ENCODE measurements around the gene ACSF3. TPM values are rescaled to one million over a fixed set of nuclear protein-coding genes. Genes with fewer than 3 reads are reported as not detected.

The ACSF3 gene
- total RNA-seq, 4 donors from 2014 or later = 17.8 to 20.7 (median 19.4) TPM

DNA sequence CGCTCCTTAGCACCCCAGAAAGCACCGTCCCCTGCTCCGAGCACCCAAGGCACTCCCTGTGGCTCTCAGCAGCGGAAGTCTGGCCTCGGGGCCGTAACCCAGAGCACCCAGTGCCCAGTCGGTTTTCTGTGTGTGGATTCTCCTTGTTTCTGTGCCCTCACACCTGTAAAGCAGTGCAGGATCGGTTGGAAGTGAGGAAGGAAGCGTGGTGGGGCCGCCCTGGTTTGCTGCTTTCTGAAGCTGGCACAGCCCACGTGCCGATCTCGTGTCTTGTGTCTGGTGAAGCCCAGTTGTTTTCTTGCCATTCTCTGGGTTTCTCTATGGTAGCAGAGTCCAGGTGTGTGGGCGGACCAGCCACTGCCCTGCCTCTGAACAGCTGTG is 3.7 kb downstream of the ACSF3 start:
- no peaks in the 10 kb centered on the region for H3K27me3 ChIP-seq
- H3K9me3 ChIP-seq = no peaks in the 10 kb centered on the region
- H3K4me3 ChIP-seq = no peak overlapping the region
- TF ChIP-seq, protein P1, sequence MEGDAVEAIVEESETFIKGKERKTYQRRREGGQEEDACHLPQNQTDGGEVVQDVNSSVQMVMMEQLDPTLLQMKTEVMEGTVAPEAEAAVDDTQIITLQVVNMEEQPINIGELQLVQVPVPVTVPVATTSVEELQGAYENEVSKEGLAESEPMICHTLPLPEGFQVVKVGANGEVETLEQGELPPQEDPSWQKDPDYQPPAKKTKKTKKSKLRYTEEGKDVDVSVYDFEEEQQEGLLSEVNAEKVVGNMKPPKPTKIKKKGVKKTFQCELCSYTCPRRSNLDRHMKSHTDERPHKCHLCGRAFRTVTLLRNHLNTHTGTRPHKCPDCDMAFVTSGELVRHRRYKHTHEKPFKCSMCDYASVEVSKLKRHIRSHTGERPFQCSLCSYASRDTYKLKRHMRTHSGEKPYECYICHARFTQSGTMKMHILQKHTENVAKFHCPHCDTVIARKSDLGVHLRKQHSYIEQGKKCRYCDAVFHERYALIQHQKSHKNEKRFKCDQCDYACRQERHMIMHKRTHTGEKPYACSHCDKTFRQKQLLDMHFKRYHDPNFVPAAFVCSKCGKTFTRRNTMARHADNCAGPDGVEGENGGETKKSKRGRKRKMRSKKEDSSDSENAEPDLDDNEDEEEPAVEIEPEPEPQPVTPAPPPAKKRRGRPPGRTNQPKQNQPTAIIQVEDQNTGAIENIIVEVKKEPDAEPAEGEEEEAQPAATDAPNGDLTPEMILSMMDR (IDR thresholded peaks at IDR 0.05 in 4 of 5, conservative IDR thresholded peaks at IDR 0.05 in 1 of 5) = no peak
- no peak for TF ChIP-seq POLR2A (IDR thresholded peaks at IDR 0.05)
- H3K27ac ChIP-seq = no peak overlapping the region
- peaks cover 0 to 19% of the 10 kb centered on the region in 2 donors for H3K36me3 ChIP-seq
- DNase-seq = no peak
- intact Hi-C loops (cut with DNase I; ENCODE audit: low total_unique reads) = loop anchor here (10.0 kb wide), 1 partner anchor 283 kb away; the partner anchor contains the start of gene APRT
- in situ Hi-C loops (cut with MboI; ENCODE audit: low sequenced_read_pairs in 4 of 4) = no loop called here
- no peak for ATAC-seq
- peaks cover 11 to 19% of the 10 kb centered on the region in 2 donors for H3K4me1 ChIP-seq

DNA sequence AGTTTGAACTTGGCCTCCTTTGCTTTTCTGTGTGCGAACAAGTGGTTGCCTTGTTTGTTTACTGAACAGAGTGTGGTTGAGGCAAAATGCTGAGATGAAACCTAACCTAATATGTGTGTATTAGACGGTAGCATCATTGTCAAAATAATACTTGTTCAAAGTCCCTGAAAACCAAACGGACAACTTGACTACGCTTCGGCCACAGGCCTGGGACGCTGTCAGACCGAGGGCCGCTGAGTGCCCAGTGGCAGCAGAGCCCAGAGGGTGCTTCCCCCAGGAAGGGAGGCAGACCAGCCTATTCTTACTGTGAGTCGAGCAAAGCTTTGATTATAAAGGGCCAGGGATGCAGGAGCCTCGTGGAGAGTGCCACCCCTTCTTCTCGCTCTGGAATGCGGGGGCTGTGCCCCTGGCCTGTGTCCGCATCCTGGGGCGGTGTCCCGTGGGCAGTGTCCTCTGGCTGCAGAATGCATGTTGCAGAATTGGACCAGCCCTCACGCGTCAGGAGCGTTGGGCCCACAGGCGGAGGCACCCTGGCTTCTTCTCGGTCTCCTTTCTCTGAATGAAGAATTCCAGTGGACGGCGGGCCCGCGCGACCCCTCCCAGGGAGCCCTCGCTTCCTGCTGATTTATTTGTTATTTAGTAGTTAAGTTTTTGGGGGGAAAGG is 5.2 kb downstream of the ACSF3 start:
- no peak for DNase-seq
- no peak for ATAC-seq
- TF ChIP-seq, protein P1 (IDR thresholded peaks at IDR 0.05 in 4 of 5, conservative IDR thresholded peaks at IDR 0.05 in 1 of 5) = no peak
- TF ChIP-seq POLR2A (IDR thresholded peaks at IDR 0.05) = no peak
- H3K27ac ChIP-seq = no peak overlapping the region
- H3K36me3 ChIP-seq = peaks cover 0 to 35% of the 10 kb centered on the region in 2 donors
- no peaks in the 10 kb centered on the region for H3K9me3 ChIP-seq
- no peaks in the 10 kb centered on the region for H3K27me3 ChIP-seq
- in situ Hi-C loops (cut with MboI; ENCODE audit: low sequenced_read_pairs in 4 of 4) (no loop called here), intact Hi-C loops (cut with DNase I; ENCODE audit: low total_unique reads) (loop anchor here (10.0 kb wide), 1 partner anchor 284 kb away; the partner anchor contains the start of gene APRT)
- no peak overlapping the region for H3K4me3 ChIP-seq
- peaks cover 11 to 19% of the 10 kb centered on the region in 2 donors for H3K4me1 ChIP-seq

DNA sequence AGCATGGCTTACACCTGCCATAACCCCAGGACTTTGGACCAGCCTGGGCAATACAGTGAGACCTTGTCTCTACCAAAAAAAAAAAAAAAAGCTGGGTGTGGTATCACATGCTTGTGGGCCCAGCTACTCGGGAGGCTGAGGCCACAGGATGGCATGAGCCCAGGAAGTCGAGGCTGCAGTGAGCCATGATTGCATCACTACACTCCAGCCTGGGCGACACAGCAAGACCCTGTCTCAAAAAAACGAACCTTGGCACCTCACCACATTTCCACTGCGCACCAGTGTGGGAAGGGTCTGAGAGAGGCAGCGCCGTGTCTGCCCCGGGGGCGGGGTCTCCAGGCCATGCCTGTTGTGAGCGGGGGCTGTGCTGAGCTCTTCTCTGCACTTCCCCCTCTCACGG is 6.3 kb downstream of the ACSF3 start:
- no peak overlapping the region for H3K4me3 ChIP-seq
- no peaks in the 10 kb centered on the region for H3K27me3 ChIP-seq
- ATAC-seq (no peak), DNase-seq (no peak)
- intact Hi-C loops (cut with DNase I; ENCODE audit: low total_unique reads) = loop anchor here (10.0 kb wide), 1 partner anchor 285 kb away; the partner anchor contains the start of gene APRT
- TF ChIP-seq, protein P1 (IDR thresholded peaks at IDR 0.05 in 4 of 5, conservative IDR thresholded peaks at IDR 0.05 in 1 of 5) = no peak
- no peak for TF ChIP-seq POLR2A (IDR thresholded peaks at IDR 0.05)
- no peak overlapping the region for H3K27ac ChIP-seq
- peaks cover 4 to 10% of the 10 kb centered on the region in 2 donors for H3K4me1 ChIP-seq
- no peaks in the 10 kb centered on the region for H3K9me3 ChIP-seq
- in situ Hi-C loops (cut with MboI; ENCODE audit: low sequenced_read_pairs in 4 of 4) = no loop called here
- H3K36me3 ChIP-seq = peaks cover 0 to 45% of the 10 kb centered on the region in 2 donors

DNA sequence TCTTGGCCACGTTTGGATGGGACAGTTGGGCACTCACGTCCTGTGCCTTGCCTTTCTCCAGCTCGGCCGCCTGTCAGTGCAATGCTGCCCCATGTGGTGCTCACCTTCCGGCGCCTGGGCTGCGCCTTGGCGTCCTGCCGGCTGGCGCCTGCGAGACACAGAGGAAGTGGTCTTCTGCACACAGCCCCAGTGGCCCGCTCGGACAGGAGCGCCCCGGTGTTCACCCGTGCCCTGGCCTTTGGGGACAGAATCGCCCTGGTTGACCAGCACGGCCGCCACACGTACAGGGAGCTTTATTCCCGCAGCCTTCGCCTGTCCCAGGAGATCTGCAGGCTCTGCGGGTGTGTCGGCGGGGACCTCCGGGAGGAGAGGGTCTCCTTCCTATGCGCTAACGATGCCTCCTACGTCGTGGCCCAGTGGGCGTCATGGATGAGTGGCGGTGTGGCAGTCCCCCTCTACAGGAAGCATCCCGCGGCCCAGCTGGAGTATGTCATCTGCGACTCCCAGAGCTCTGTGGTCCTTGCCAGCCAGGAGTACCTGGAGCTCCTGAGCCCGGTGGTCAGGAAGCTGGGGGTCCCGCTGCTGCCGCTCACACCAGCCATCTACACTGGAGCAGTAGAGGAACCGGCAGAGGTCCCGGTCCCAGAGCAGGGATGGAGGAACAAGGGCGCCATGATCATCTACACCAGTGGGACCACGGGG is 7.1 kb downstream of the ACSF3 start:
- ATAC-seq (no peak), DNase-seq (no peak)

More for the DNA sequence above, 7.1 kb downstream of the ACSF3 start:
- in situ Hi-C loops (cut with MboI; ENCODE audit: low sequenced_read_pairs in 4 of 4) = no loop called here
- Histone ChIP-seq H3K9me3 (no peaks in the 10 kb centered on the region), H3K27ac (no peak overlapping the region), H3K27me3 (no peaks in the 10 kb centered on the region), H3K4me3 (no peak overlapping the region), H3K4me1 (peaks cover 0 to 4% of the 10 kb centered on the region in 2 donors), H3K36me3 (peaks cover 0 to 45% of the 10 kb centered on the region in 2 donors)
- intact Hi-C loops (cut with DNase I; ENCODE audit: low total_unique reads) = no loop called here
- TF ChIP-seq POLR2A (IDR thresholded peaks at IDR 0.05) = no peak
- TF ChIP-seq, protein P1 (IDR thresholded peaks at IDR 0.05 in 4 of 5, conservative IDR thresholded peaks at IDR 0.05 in 1 of 5) = no peak

Data from gastrocnemius medialis (tissue), 4 donors.